H1 (cell line): ENCODE measurements around the gene NFKBIZ. TPM values are rescaled to one million over a fixed set of nuclear protein-coding genes. Genes with fewer than 3 reads are reported as not detected.

ENCODE experiments used
- CTCF ChIA-PET: fragments of 300-600 bp; sonication (Branson Sonifier 250); formaldehyde crosslinking; loops from one replicate; lab custom pipeline; 2021; ENCODE audit not compliant: partially characterized antibody; lab: Charles Lee
- POLR2A ChIA-PET: fragments of 300-600 bp; sonication (Branson Sonifier 250); formaldehyde crosslinking; loops from one replicate; lab custom pipeline; 2021; ENCODE audit warnings: inconsistent platforms; ENCODE audit not compliant: partially characterized antibody; lab: Charles Lee
- DNase-seq, 2 experiments: peaks; one replicate each; pipeline versions ENCODE4 v3.0.0 to v3.0.0-alpha.2; 2010 to 2022; ENCODE audit warnings: low spot score in 2 of 2, low read depth in 1 of 2, mixed read lengths in 1 of 2
- FAIRE-seq: peaks from 2 replicates; lab custom pipeline; 2011; peaks lifted over from hg19 to GRCh38; lab: Jason Lieb, UNC
- H2AFZ ChIP-seq: 2 replicates; pipeline ENCODE4 v1.8.1; 2012; ENCODE audit warnings: low read length, inconsistent platforms
- H2AK5ac ChIP-seq: 2 replicates; pipeline ENCODE4 v1.6.1; 2013; ENCODE audit warnings: low read depth, low read length
- H2BK120ac ChIP-seq: replicated peaks from 2 replicates; pipeline ENCODE3; 2013; ENCODE audit warnings: low read depth, low read length, inconsistent platforms
- H2BK12ac ChIP-seq: 2 replicates; pipeline ENCODE4 v1.6.1; 2013; ENCODE audit warnings: low read depth, low read length
- H2BK15ac ChIP-seq: 2 replicates; pipeline ENCODE4 v1.6.1; 2013; ENCODE audit warnings: low read length
- H2BK20ac ChIP-seq: 2 replicates; pipeline ENCODE4 v1.6.1; 2013; ENCODE audit warnings: low read length
- H2BK5ac ChIP-seq: 2 replicates; pipeline ENCODE4 v1.6.1; 2013; ENCODE audit warnings: low read depth, low read length
- H3K14ac ChIP-seq: 2 replicates; pipeline ENCODE4 v1.6.1; 2013; ENCODE audit warnings: inconsistent platforms; ENCODE audit not compliant: insufficient read length
- H3K18ac ChIP-seq: 2 replicates; pipeline ENCODE4 v1.6.1; 2013; ENCODE audit warnings: low read length; ENCODE audit errors: extremely low read depth
- H3K23ac ChIP-seq: 2 replicates; pipeline ENCODE4 v1.6.1; 2013; ENCODE audit warnings: inconsistent platforms; ENCODE audit not compliant: insufficient read length
- H3K23me2 ChIP-seq: 2 replicates; pipeline ENCODE4 v1.6.1; 2013; ENCODE audit warnings: low read depth, low read length
- H3K27ac ChIP-seq: 2 replicates; pipeline ENCODE4 v1.6.1; 2011; ENCODE audit warnings: low read depth, low read length, inconsistent platforms
- H3K27me3 ChIP-seq, 4 experiments: replicated peaks in 1 of 4; 1 replicate in 1 of 4; 2 replicates in 3 of 4; pipeline versions ENCODE4 v1.6.1 to v1.8.1; 2011 to 2013; ENCODE audit warnings: low read length in 3 of 4, mild to moderate bottlenecking in 3 of 4, inconsistent platforms in 2 of 4, mixed read lengths in 2 of 4, moderate library complexity in 1 of 4; ENCODE audit not compliant: control insufficient read depth in 3 of 4, insufficient read depth in 3 of 4; ENCODE audit errors: extremely low read depth in 1 of 4
- H3K36me3 ChIP-seq, 4 experiments: 2 replicates each; pipeline versions ENCODE4 v1.6.1 to v1.8.1; 2011 to 2013; ENCODE audit warnings: mild to moderate bottlenecking in 4 of 4, low read length in 3 of 4, moderate library complexity in 2 of 4, control low read depth in 1 of 4, inconsistent platforms in 1 of 4; ENCODE audit not compliant: insufficient read depth in 4 of 4, control insufficient read depth in 2 of 4
- H3K4ac ChIP-seq: replicated peaks from 2 replicates; pipeline ENCODE3; 2013; ENCODE audit warnings: low read length, low read depth, mixed read lengths, inconsistent platforms; ENCODE audit not compliant: insufficient read length
- H3K4me1 ChIP-seq, 4 experiments: replicated peaks in 1 of 4; 1 replicate in 1 of 4; 2 replicates in 3 of 4; pipeline versions ENCODE4 v1.6.1 to v1.8.1; 2011 to 2013; ENCODE audit warnings: low read length in 3 of 4, inconsistent platforms in 2 of 4, mixed read lengths in 1 of 4; ENCODE audit not compliant: insufficient read depth in 4 of 4, control insufficient read depth in 3 of 4
- H3K4me2 ChIP-seq, 2 experiments: 2 replicates each; pipeline versions ENCODE4 v1.6.1 to v1.8.1; 2011 to 2013; ENCODE audit warnings: low read depth in 2 of 2, low read length in 2 of 2, control low read depth in 1 of 2, inconsistent platforms in 1 of 2, mild to moderate bottlenecking in 1 of 2; ENCODE audit not compliant: insufficient read depth in 1 of 2
- H3K4me3 ChIP-seq, 4 experiments: fragments of 200-600, 300-600 bp in 1 of 4; sonication (generic), shearing (Covaris generic), sonication (Bioruptor Twin) in 1 of 4; 2 replicates each; pipeline versions ENCODE4 v1.5.1 to v1.8.1; 2011 to 2016; ENCODE audit warnings: low read length in 4 of 4, low read depth in 3 of 4, control low read depth in 2 of 4, inconsistent platforms in 2 of 4, mild to moderate bottlenecking in 2 of 4, mixed read lengths in 1 of 4, moderate library complexity in 1 of 4; ENCODE audit not compliant: insufficient read depth in 2 of 4; ENCODE audit errors: extremely low read depth in 1 of 4
- H3K56ac ChIP-seq: replicated peaks from 2 replicates; pipeline ENCODE3; 2013; ENCODE audit warnings: low read depth, mild to moderate bottlenecking, mixed read lengths, low read length, inconsistent platforms; ENCODE audit not compliant: insufficient read length
- H3K79me1 ChIP-seq: 2 replicates; pipeline ENCODE4 v1.6.1; 2013; ENCODE audit warnings: low read depth, low read length, control low read depth
- H3K79me2 ChIP-seq, 2 experiments: 2 replicates each; pipeline versions ENCODE4 v1.6.1 to v1.8.1; 2012 to 2013; ENCODE audit warnings: low read length in 2 of 2, mild to moderate bottlenecking in 2 of 2, inconsistent platforms in 1 of 2; ENCODE audit not compliant: insufficient read depth in 2 of 2, control insufficient read depth in 1 of 2
- H3K9ac ChIP-seq, 4 experiments: replicated peaks in 1 of 4; 1 replicate in 1 of 4; 2 replicates in 3 of 4; pipeline versions ENCODE4 v1.6.1 to v1.8.1; 2011 to 2013; ENCODE audit warnings: low read depth in 3 of 4, low read length in 3 of 4, control low read depth in 2 of 4, mild to moderate bottlenecking in 2 of 4, moderate library complexity in 2 of 4, inconsistent platforms in 1 of 4; ENCODE audit errors: extremely low read depth in 1 of 4
- H3K9me3 ChIP-seq, 2 experiments: 2 replicates each; pipeline versions ENCODE4 v1.6.1 to v1.8.1; 2012 to 2013; ENCODE audit warnings: mild to moderate bottlenecking in 2 of 2, moderate library complexity in 2 of 2, control low read depth in 1 of 2, inconsistent platforms in 1 of 2, low read depth in 1 of 2, low read length in 1 of 2, mixed read lengths in 1 of 2; ENCODE audit not compliant: insufficient read depth in 2 of 2
- H4K20me1 ChIP-seq, 2 experiments: replicated peaks in 1 of 2; 2 replicates each; pipeline versions ENCODE3 to v1.8.1; 2011 to 2013; ENCODE audit warnings: inconsistent platforms in 2 of 2, low read length in 2 of 2, mild to moderate bottlenecking in 1 of 2; ENCODE audit not compliant: insufficient read depth in 2 of 2, control insufficient read depth in 1 of 2
- H4K5ac ChIP-seq: 2 replicates; pipeline ENCODE4 v1.6.1; 2013; ENCODE audit warnings: low read length, low read depth, mixed read lengths, inconsistent platforms; ENCODE audit not compliant: insufficient read length
- H4K8ac ChIP-seq: 2 replicates; pipeline ENCODE4 v1.8.0; 2013; ENCODE audit warnings: mild to moderate bottlenecking, moderate library complexity, low read length, inconsistent platforms; ENCODE audit not compliant: insufficient read depth; ENCODE audit errors: extremely low read depth
- H4K91ac ChIP-seq: replicated peaks from 2 replicates; pipeline ENCODE3; 2013; ENCODE audit warnings: low read length, mixed read lengths, inconsistent platforms; ENCODE audit not compliant: insufficient read length
- ATF2 ChIP-seq: IDR thresholded peaks from 2 replicates; pipeline ENCODE4 v1.6.1; 2012; ENCODE audit warnings: low read length, inconsistent platforms
- RBBP5 ChIP-seq: IDR thresholded peaks from 2 replicates; pipeline ENCODE4 v1.7.1; 2012; ENCODE audit warnings: low read depth, mild to moderate bottlenecking, inconsistent platforms, low read length, moderate library complexity, borderline replicate concordance
- WGBS, 2 experiments: shearing (Covaris generic) in 1 of 2; methylation state at CpG; one replicate each; pipeline versions ENCODE4 v1.1.6 to v1.1.7; 2013 to 2015; ENCODE audit warnings: low lambda C conversion rate in 2 of 2, mixed read lengths in 2 of 2, inconsistent platforms in 1 of 2, low coverage in 1 of 2, missing lambda C conversion rate in 1 of 2; ENCODE audit not compliant: insufficient replicate concordance in 2 of 2, insufficient coverage in 1 of 2, insufficient read length in 1 of 2; ENCODE audit errors: extremely low coverage in 1 of 2, missing lambda C conversion rate in 1 of 2; 5-methylcytosine and 5-hydroxymethylcytosine counted together
- polyA plus RNA-seq, 7 experiments: library from polyadenylated mRNA; depleted of rRNA in 3 of 7; stranded (reverse) in 5 of 7; unstranded in 2 of 7; fragments of >200 nt in 5 of 7; fragments of 200-250 nt in 2 of 7; gene quantifications; 1 replicate in 5 of 7; 2 replicates in 1 of 7; 4 replicates in 1 of 7; pipeline versions ENCODE4 v1.2.1 to v1.2.3, GENCODE V29; 2011 to 2013; ENCODE audit warnings: missing spikeins in 2 of 7, mixed read lengths in 2 of 7
- total RNA-seq: library from RNA; stranded (reverse); fragmentation: NEBNext Ultra II Directional; extraction: Animal tissue kit (Norgen Biotek cat#: 25700); gene quantifications from 2 replicates; pipeline ENCODE4 v1.2.1, GENCODE V29; 2021

Gene NFKBIZ
- total and polyA plus RNA-seq, 2 of the 8 experiments (the other 6 are each of a cell fraction or from before 2014, with no cell fraction given): 7.2 to 24.5 TPM

GRCh38 chr3:101858464-101859030 lies 9.2 kb downstream of the NFKBIZ start:
- Histone ChIP-seq H3K4ac (no peak overlapping the region), H2AFZ (no peak overlapping the region), H2AK5ac (no peak overlapping the region), H2BK20ac (no peak overlapping the region), H3K79me1 (no peaks in the 10 kb centered on the region), H3K4me2 (no peak overlapping the region), H3K4me1 (no peaks in the 10 kb centered on the region), H3K36me3 (peaks cover 29 to 79% (median 64%) of the 10 kb centered on the region in 4 experiments), H3K23me2 (no peaks in the 10 kb centered on the region), H3K79me2 (0 out of 4 replicates have a peak, but pooled peaks cover 0 to 3% of the 10 kb centered on the region in 2 experiments), H4K8ac (no peak overlapping the region), H3K27ac (no peak overlapping the region; the same call in 1 of the 2 replicates), H3K56ac (no peak overlapping the region), H3K9me3 (no peaks in the 10 kb centered on the region), H3K14ac (no peak overlapping the region), H2BK15ac (no peak overlapping the region), H4K91ac (no peak overlapping the region), H2BK12ac (no peak overlapping the region), H3K18ac (no peak overlapping the region), H2BK5ac (no peak overlapping the region), H3K4me3 (no peak overlapping the region), H3K9ac (no peak overlapping the region), H4K5ac (no peak overlapping the region), H3K23ac (no peak overlapping the region), H3K27me3 (peaks cover 0 to 1% (median 0%) of the 10 kb centered on the region in 4 experiments; a peak in 1 of 7 replicates), H4K20me1 (peaks cover 2 to 3% of the 10 kb centered on the region in 2 experiments), H2BK120ac (no peak overlapping the region)
- 88% methylated on average over 4 of the region's 4 CpGs; no CpG with 5 or more reads in 1 of the 2 experiments for WGBS, 2 experiments
- CTCF ChIA-PET: interaction anchor here (0.6 to 1.7 kb wide), 4 partner anchors 9 to 370 kb away, joined by 3 to 5 read pairs (median 4); partner anchors contain the start of gene NFKBIZ
- FAIRE-seq (no peak), DNase-seq (no peak)
- POLR2A ChIA-PET: interaction anchor here (0.6 to 5.5 kb wide), 5 partner anchors 9 to 180 kb away, joined by 3 to 25 read pairs (median 3); partner anchors contain the start of gene NFKBIZ
- TF ChIP-seq ATF2 (no peak), RBBP5 (no peak)
